Activated CD4-positive, alpha-beta T cell treated with anti-CD3 and anti-CD28 coated beads, Interleukin-2, amount 50 U/mL, for 48 hours (primary cell): ENCODE data around the gene UBXN7.
"Not testable (repeated sequence)": the region's sequence is repeated elsewhere in the genome, so short reads cannot be mapped to it uniquely, and the experiment has no call there.

Experiments
- DNase-seq, 2 experiments: peaks; one replicate each; pipeline ENCODE4 v3.0.0-alpha.2; 2020

The UBXN7 gene

GRCh38 chr3:196432137-196432879, at the start of gene UBXN7:
UBXN7 (minus strand) TSS chr3:196432427; CDS start chr3:196432399, 28 bp downstream.
- DNase-seq: peak; percentile 95 to 96

GRCh38 chr3:196477678-196478077, 45.5 kb upstream of the UBXN7 start:
- DNase-seq: no peak

GRCh38 chr3:196472286-196472685, 40.1 kb upstream of the UBXN7 start:
- peak in 1 of 2 experiments; percentile 13 for DNase-seq

- DNase-seq: no peak
These were observed 39.3 kb upstream of the UBXN7 start for GRCh38 chr3:196471551-196471950.

DNA sequence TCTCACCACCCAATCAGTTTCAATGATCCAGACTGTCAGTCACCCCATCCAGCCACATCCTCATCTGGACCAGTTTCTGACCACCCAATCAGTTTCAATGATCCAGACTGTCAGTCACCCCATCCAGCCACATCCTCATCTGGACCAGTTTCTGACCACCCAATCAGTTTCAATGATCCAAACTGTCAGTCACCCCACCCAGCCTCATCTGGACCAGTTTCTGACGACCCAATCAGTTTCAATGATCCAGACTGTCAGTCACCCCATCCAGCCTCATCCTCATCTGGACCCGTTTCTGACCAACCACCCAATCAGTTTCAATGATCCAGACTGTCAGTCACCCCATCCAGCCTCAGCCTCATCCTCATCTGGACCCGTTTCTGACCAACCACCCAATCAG, 38.0 kb upstream of the UBXN7 start:
- DNase-seq: not testable (repeated sequence)

DNA sequence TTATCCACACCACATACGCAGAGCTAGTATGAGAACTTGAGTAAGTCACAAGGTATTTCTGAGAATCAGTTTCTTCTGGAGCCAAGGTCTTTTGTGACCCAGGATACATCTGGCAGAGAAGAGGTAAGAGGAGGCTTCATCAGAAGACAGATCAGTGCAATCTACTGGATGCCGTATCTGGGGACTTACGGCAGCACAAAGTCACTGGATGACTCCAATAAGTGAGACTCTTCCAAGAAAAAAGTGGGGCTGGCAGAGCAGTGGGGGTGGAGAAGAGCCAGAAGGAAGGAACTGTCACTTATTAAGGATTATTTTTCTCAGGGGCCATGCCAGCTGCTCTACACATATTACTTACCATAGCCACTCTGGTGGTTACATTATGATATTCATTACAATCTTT, 31.6 kb upstream of the UBXN7 start:
- no peak for DNase-seq

GRCh38 chr3:196463478-196463756, 31.2 kb upstream of the UBXN7 start:
- DNase-seq: no peak

DNA sequence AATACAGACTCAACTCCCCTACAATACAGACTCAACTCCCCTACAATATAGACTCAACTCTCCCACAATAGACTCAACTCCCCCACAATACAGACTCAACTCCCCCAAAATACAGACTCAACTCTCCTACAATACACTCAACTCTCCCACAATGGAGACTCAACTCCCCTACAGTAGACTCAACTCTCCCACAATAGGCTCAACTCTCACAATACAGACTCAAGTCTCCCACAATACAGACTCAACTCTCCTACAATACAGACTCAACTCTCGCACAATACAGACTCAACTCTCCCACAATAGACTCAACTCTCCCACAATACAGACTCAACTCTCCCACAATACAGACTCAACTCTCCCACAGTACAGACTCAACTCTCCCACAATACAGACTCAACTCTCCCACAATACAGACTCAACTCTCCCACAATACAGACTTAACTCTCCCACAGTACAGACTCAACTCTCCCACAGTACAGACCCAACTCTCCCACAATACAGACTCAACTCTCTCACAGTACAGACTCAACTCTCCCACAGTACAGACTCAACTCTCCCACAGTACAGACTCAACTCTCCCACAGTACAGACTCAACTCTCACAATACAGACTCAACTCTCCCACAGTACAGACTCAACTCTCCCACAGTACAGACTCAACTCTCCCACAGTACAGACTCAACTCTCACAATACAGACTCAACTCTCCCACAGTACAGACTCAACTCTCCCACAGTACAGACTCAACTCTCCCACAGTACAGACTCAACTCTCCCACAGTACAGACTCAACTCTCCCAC, 30.7 kb upstream of the UBXN7 start:
- DNase-seq: not testable (repeated sequence)

- no peak for DNase-seq
These were observed 25.8 kb upstream of the UBXN7 start for GRCh38 chr3:196458063-196458462.

DNA sequence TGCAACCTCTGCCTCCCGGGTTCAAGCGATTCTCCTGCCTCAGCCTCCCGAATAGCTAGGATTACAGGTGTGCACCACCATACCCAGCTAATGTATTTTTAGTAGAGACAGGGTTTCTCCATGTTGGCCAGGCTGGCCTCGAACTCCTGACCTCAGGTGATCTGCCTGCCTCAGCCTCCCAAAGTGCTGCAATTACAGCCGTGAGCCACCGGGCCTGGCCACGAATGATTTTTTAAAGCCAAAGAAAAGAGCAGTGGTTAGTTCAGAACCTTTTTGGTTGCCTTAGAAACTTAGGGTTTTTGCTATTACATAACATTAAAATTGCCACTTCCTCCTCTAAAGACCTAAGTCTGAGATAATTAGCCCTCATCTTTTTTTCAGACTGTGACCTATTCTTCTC, 25.2 kb upstream of the UBXN7 start:
- DNase-seq: not testable (repeated sequence)

DNA sequence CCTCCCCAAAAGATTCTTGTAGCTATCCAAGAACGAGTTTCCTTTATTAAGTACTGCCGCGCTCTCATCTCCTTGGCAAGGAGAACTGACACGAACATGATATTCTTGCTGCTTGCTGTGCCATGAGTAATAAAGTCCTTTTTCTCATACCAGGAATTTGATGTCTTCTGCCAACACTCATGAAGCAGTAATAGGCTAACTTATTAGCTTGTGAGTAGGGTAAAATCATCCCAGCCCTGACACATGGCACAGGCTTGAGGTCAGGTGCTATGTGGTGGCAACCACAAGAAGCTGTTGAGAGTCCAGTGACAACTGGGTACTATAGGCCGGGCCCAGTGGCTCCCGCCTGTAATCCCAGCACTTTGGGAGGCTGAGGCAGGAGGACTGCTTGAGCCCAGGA, 22.7 kb upstream of the UBXN7 start:
- DNase-seq: no peak

DNA sequence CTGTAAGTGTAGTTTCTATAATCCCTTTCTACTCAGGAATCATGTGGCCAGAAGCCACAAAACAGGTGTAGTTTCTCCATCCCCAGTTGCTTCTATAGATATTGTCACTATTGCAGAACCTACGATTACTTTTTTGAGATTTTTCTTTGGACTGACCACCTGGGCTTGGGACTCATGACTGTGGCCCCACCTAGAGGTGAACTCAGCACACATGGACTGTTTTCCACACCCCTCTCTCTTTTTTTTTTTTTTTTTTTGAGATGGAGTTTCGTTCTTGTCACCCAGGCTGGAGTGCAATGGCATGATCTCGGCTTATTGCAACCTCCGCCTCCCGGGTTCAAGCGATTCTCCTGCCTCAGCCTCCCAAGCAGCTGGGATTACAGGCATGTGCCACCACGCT, 13.2 kb upstream of the UBXN7 start:
- DNase-seq: not testable (repeated sequence)

DNA sequence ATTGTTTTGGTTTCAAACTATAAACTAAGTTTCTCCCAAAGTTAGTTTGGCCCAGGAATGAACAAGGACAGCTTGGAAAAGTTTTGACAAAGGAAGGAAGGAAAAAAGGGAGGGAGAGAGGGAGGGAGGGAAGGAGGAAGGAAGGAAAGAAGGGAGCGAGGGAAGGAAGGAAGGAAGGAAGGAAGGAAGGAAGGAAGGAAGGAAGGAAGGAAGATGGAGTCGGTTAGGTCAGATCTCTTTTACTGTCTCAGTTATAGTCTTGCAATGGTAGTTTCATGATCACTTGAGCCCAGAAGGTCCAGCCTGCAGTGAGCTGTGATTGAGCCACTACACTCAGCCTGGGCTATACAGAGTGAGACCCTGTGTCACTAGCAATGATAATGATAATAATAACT, 12.3 kb upstream of the UBXN7 start:
- no peak for DNase-seq

DNA sequence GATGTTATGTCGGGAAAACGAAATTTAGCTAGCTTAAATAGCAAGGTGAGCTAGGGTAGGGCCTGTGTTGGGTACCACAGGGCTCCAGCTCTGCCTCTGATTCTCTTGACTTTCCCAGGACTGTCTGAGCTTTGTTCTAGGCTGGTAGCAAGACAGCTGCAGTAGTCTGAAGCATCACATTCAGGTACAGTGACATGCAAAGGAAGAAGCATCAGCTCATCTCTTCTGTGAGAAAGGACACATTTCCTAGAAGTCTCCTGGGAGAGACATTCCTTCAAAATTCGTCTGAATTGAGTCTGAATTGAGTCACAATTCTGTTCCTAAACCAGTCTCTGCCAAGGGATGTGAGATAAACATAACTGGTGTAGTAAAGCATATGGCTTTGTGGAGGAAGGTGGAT, 8.5 kb upstream of the UBXN7 start:
- no peak for DNase-seq

DNA sequence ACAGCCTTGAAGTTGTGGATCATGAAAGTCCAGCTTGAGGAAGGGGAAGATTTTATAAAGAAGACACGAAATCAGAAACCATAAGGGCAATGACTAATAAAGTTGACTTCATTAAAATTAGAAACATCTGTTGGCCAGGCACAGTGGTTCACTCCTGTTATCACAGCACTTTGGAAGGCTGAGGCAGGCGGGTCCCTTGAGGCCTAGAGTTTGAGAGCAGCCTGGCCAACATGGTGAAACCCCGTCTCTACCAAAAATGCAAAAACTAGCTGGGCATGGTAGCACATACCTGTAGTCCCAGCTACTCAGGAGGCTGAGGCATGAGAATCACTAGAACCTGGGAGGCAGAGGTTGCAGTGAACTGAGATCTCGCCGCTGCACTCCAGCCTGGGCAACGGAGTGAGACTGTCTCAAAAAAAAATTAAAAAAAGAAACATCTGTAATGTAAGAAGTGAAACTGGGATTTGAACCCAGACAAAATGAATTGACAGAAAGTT, 7.9 kb upstream of the UBXN7 start:
- no peak for DNase-seq

DNA sequence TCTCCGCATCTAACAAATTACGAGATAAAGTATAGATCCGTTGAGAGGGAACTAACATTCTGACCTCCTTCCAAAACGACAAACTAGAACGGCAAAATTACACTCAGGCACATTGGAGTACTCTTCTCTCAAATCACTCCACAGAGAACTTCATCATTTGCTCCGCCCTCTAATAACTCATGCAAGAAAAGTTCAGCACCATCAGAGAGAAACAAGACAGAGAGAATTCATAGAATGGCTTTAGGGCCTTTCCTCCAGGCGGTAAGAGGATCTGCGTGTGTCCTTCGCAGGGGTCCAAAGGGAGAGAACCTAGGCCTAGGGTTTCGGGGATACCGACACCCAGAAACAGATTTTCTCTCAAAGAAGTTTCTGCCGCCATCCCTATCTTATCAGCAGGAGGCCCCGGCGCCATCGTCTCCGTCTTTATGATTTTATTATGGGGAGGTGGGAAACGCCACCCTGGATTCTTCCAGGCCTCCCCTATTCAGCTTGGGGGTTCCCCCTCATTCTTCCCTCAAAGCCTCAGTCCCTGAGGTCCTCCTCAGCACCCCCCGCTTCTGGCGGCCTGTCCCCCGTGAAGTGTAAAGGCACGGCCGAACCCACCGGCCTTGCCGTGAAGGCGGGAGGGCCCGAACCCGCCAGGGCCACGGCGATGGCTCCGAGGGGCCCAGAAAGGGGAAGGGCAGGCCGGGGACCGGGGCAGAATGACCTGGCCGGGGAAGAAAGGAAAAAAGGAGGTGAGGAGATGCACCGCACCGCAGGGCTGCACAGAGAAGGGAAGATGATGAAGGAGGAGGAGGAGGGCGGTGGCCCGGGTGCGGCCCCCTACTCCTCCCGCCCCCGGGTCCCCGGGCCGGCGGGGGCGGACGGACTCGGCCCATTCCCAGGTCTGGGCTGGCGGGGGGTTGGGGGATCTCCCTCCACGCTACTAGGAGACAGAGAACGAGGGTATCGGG, 768 bp downstream of the UBXN7 start:
- DNase-seq: peak; percentile 28 to 29

DNA sequence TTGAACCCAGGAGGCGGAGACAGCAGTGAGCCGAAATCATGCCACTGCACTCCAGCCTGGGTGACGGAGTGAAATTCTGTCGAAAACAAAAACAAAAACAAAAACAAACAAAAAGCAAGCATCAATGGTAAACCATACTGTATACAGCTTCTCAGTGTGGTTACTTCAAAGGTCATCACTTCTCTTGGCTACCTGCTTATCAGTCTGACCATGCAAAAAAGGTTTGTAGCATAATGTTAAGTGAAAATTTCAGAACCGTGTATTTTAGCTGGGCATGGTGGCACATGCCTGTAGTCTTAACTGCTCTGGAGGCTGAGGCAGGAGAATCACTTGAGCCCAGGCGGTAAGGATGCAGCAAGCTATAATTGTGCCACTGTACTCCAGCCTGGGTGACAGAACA, 4.2 kb downstream of the UBXN7 start:
- no peak for DNase-seq

DNA sequence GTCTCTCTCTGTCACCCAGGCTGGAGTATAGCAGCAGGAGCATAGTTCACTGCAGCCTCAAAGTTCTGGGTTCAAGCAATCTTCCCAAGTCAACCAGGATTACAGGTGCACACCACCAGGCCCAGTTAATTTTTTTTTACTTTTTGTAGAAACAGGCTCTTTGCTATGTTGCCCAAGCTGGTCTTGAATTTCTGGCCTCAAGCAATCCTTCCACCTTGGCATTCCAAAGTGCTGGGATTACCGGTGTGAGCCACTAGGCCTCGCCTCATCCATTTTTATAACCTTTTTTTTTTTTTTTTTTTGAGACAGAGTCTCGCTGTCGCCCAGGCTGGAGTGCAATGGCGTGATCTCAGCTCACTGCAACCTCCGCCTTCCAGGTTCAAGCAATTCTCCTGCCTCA, 7.8 kb downstream of the UBXN7 start:
- DNase-seq: not testable (repeated sequence)

GRCh38 chr3:196423044-196423781, 9.0 kb downstream of the UBXN7 start:
- DNase-seq: no peak

- not testable (repeated sequence) for DNase-seq
These were observed 10.6 kb downstream of the UBXN7 start for GRCh38 chr3:196421668-196422067.

- no peak for DNase-seq
These were observed 12.8 kb downstream of the UBXN7 start for GRCh38 chr3:196419386-196419785.

GRCh38 chr3:196418601-196419000, 13.6 kb downstream of the UBXN7 start:
- no peak for DNase-seq
